Measurements from ENCODE around the gene PRSS23. TPM values are rescaled to one million over a fixed set of nuclear protein-coding genes. Genes with fewer than 3 reads are reported as not detected.

Gene PRSS23
- total and polyA plus RNA-seq, 2 donors (not counting 3 experiments of a cell fraction or from before 2014, with no cell fraction given) = 146 to 278 TPM

- Histone ChIP-seq H3K27me3 (ENCODE audit: control insufficient read depth in 2 of 2, insufficient read depth in 2 of 2, low read length in 2 of 2) (no peaks in the 10 kb centered on the region), H4K20me1 (replicated peaks; ENCODE audit: control insufficient read depth, extremely low read depth, insufficient read depth, low read length) (no peaks in the 10 kb centered on the region), H3K27ac (ENCODE audit: insufficient read depth, low read depth, low read length) (no peak overlapping the region), H3K79me2 (ENCODE audit: control insufficient read depth, insufficient read depth, low read length) (peaks cover 56% of the 10 kb centered on the region), H3K4me3 (replicated peaks in 1 of 3; ENCODE audit: insufficient read depth in 1 of 3, low read depth in 1 of 3, low read length in 3 of 3) (no peak overlapping the region), H3K9me1 (replicated peaks; ENCODE audit: control insufficient read depth, extremely low read depth, insufficient read depth, low read length) (no peaks in the 10 kb centered on the region), H2AFZ (ENCODE audit: low read depth, low read length) (no peak overlapping the region), H3K9ac (replicated peaks; ENCODE audit: extremely low read depth, insufficient read depth, low read length) (no peak overlapping the region), H3K4me2 (ENCODE audit: insufficient read depth, low read length) (no peak overlapping the region), H3K36me3 (ENCODE audit: control insufficient read depth in 2 of 2, extremely low read depth in 1 of 2, insufficient read depth in 2 of 2, low read length in 2 of 2) (peaks cover 10 to 16% of the 10 kb centered on the region in 2 experiments), H3K9me3 (replicated peaks; ENCODE audit: control insufficient read depth, insufficient read depth, low read length) (no peaks in the 10 kb centered on the region), H3K4me1 (ENCODE audit: control insufficient read depth, extremely low read depth, insufficient read depth, low read length) (peaks cover 32% of the 10 kb centered on the region)
- FAIRE-seq = no peak
- intact Hi-C loops (cut with micrococcal nuclease) (no loop called here), dilution Hi-C loops (cut with MboI; ENCODE audit: extremely low pct_ligation_motif_present, low sequenced_read_pairs) (no loop called here)
- ChIA-PET CTCF (interaction anchor here (1.0 kb wide), 1 partner anchor 203 kb away, joined by 4 read pairs; no protein-coding TSS in a partner anchor), POLR2A (no interaction called here)
- TF ChIP-seq POLR2AphosphoS5 (IDR thresholded peaks at IDR 0.05; ENCODE audit: insufficient read depth, low read depth, low read length) (peak; percentile 76), JUN (IDR thresholded peaks at IDR 0.05; ENCODE audit: borderline replicate concordance, insufficient read depth, insufficient read length, low read depth) (no peak), MYC (IDR thresholded peaks at IDR 0.05; ENCODE audit: low read depth, low read length) (no peak), FOS (IDR thresholded peaks at IDR 0.05; ENCODE audit: borderline replicate concordance, insufficient read depth, low read length) (peak; percentile 11), POLR2A (IDR thresholded peaks at IDR 0.05; ENCODE audit: low read depth, low read length) (peak; percentile 49)
- DNase-seq (ENCODE audit: low read depth, low spot score) = peak; percentile 24
- no TSS peak for BruUV-seq (replicated peaks)
Observed at GRCh38 chr11:86811637-86812321, 11.4 kb downstream of the PRSS23 start.

- TF ChIP-seq POLR2AphosphoS5 (IDR thresholded peaks at IDR 0.05; ENCODE audit: insufficient read depth, low read depth, low read length) (no peak), MYC (IDR thresholded peaks at IDR 0.05; ENCODE audit: low read depth, low read length) (no peak), CTCF (IDR thresholded peaks at IDR 0.05; ENCODE audit: extremely low read depth in 1 of 2, insufficient read depth in 1 of 2, low read depth in 1 of 2, low read length in 2 of 2) (no peak), GATA2 (IDR thresholded peaks at IDR 0.05; ENCODE audit: insufficient read depth, insufficient read length, low read depth, low read length) (no peak), FOS (IDR thresholded peaks at IDR 0.05; ENCODE audit: borderline replicate concordance, insufficient read depth, low read length) (no peak), JUN (IDR thresholded peaks at IDR 0.05; ENCODE audit: borderline replicate concordance, insufficient read depth, insufficient read length, low read depth) (no peak), MAX (IDR thresholded peaks at IDR 0.05; ENCODE audit: insufficient read depth, insufficient read length) (no peak), EZH2 (IDR thresholded peaks at IDR 0.05; ENCODE audit: borderline replicate concordance, low read depth, low read length, severe bottlenecking) (no peak)
- Histone ChIP-seq H3K4me2 (ENCODE audit: insufficient read depth, low read length) (no peak overlapping the region), H3K4me1 (ENCODE audit: control insufficient read depth, extremely low read depth, insufficient read depth, low read length) (peaks cover 37% of the 10 kb centered on the region), H3K9ac (replicated peaks; ENCODE audit: extremely low read depth, insufficient read depth, low read length) (no peak overlapping the region), H4K20me1 (replicated peaks; ENCODE audit: control insufficient read depth, extremely low read depth, insufficient read depth, low read length) (no peaks in the 10 kb centered on the region), H3K9me1 (replicated peaks; ENCODE audit: control insufficient read depth, extremely low read depth, insufficient read depth, low read length) (no peaks in the 10 kb centered on the region), H3K27ac (ENCODE audit: insufficient read depth, low read depth, low read length) (no peak overlapping the region), H3K4me3 (replicated peaks in 1 of 3; ENCODE audit: insufficient read depth in 1 of 3, low read depth in 1 of 3, low read length in 3 of 3) (no peak overlapping the region), H2AFZ (ENCODE audit: low read depth, low read length) (no peak overlapping the region), H3K27me3 (ENCODE audit: control insufficient read depth in 2 of 2, insufficient read depth in 2 of 2, low read length in 2 of 2) (no peaks in the 10 kb centered on the region), H3K79me2 (ENCODE audit: control insufficient read depth, insufficient read depth, low read length) (peaks cover 51% of the 10 kb centered on the region), H3K9me3 (replicated peaks; ENCODE audit: control insufficient read depth, insufficient read depth, low read length) (no peaks in the 10 kb centered on the region), H3K36me3 (ENCODE audit: control insufficient read depth in 2 of 2, extremely low read depth in 1 of 2, insufficient read depth in 2 of 2, low read length in 2 of 2) (peaks cover 9 to 16% of the 10 kb centered on the region in 2 experiments)
- CTCF ChIA-PET = interaction anchor here (1.0 kb wide), 3 partner anchors 204 to 350 kb away, joined by 3 to 4 read pairs (median 4); no protein-coding TSS in a partner anchor
- BruUV-seq (replicated peaks) = no TSS peak
- FAIRE-seq (no peak), DNase-seq (ENCODE audit: low read depth, low spot score) (no peak)
- dilution Hi-C loops (cut with MboI; ENCODE audit: extremely low pct_ligation_motif_present, low sequenced_read_pairs) = no loop called here
- intact Hi-C loops (cut with micrococcal nuclease) = no loop called here
- POLR2A ChIA-PET = no interaction called here
Observed at GRCh38 chr11:86812322-86812670, 12.0 kb downstream of the PRSS23 start.

Measured in endothelial cell of umbilical vein (primary cell).